Stimulated activated CD8-positive, alpha-beta memory T cell treated with anti-CD3 and anti-CD28 coated beads, Interleukin-4, amount 100 ng/mL, for 1 hour (primary cell): ENCODE measurements around the gene UBR2.
A peak's percentile ranks its signal among the peaks of the same experiment; 100 is the strongest.
"Not testable (repeated sequence)": the region's sequence is repeated elsewhere in the genome, so short reads cannot be mapped to it uniquely, and the experiment has no call there.

Experiments
- DNase-seq, 2 donors: peaks; one replicate each; pipeline ENCODE4 v3.0.0-alpha.2; 2020; ENCODE audit warnings: low read depth in 2 of 2, low spot score in 1 of 2

Gene UBR2

GRCh38 chr6:42726485-42727086 lies 162.8 kb downstream of the UBR2 start:
- DNase-seq, result peak; percentile 51 to 57

- no peak for DNase-seq
Measured at GRCh38 chr6:42727087-42727611, 163.3 kb downstream of the UBR2 start.

- no peak for DNase-seq
Measured at GRCh38 chr6:42727627-42728026, 163.8 kb downstream of the UBR2 start.

- no peak for DNase-seq
Measured at GRCh38 chr6:42729731-42730130, 165.9 kb downstream of the UBR2 start.

GRCh38 chr6:42733867-42734481 lies 170.1 kb downstream of the UBR2 start:
- DNase-seq, result not testable (repeated sequence)

GRCh38 chr6:42735976-42736375 lies 172.1 kb downstream of the UBR2 start:
- no peak for DNase-seq

- no peak for DNase-seq
Measured at GRCh38 chr6:42740725-42741124, 176.9 kb downstream of the UBR2 start.

GRCh38 chr6:42742116-42742894 lies 178.5 kb downstream of the UBR2 start:
- DNase-seq, result no peak
